OCI-LY7 (cell line): ENCODE data around the gene RAB11B. TPM values are rescaled to one million over a fixed set of nuclear protein-coding genes. Genes with fewer than 3 reads are reported as not detected.

Source experiments
- BruUV-seq: library from RNA; stranded (reverse); fragments of 400-500 nt; replicated peaks from 2 replicates; lab custom pipeline; 2021; lab: Mats Ljungman, UMichigan
- CTCF ChIA-PET: fragments of 300-600 bp; sonication (Branson Sonifier 250); formaldehyde crosslinking; loops from one replicate; lab custom pipeline; 2022; ENCODE audit warnings: antibody characterized with exemption; ENCODE audit not compliant: unreplicated experiment; lab: Charles Lee
- POLR2A ChIA-PET: fragments of 300-600 bp; sonication (Branson Sonifier 250); formaldehyde crosslinking; loops from one replicate; lab custom pipeline; 2022; ENCODE audit warnings: antibody characterized with exemption; lab: Charles Lee
- DNase-seq: peaks from one replicate; pipeline ENCODE4 v3.0.0-alpha.2; 2015; ENCODE audit warnings: low spot score
- H2AFZ ChIP-seq: fragments of 200-600 bp; sonication (generic), shearing (Covaris generic); 2 replicates; pipeline ENCODE4 v1.6.1; 2014; ENCODE audit warnings: mild to moderate bottlenecking, antibody characterized with exemption, low read length, moderate library complexity
- H3K27ac ChIP-seq: fragments of 200-600 bp; sonication (generic); 2 replicates; pipeline ENCODE4 v1.5.1; 2014; ENCODE audit warnings: mixed run types, low read depth, mild to moderate bottlenecking, moderate library complexity, low read length, inconsistent platforms; ENCODE audit not compliant: poor library complexity, severe bottlenecking
- H3K36me3 ChIP-seq: fragments of 200-600 bp; sonication (generic); 2 replicates; pipeline ENCODE4 v1.6.1; 2014; ENCODE audit warnings: mild to moderate bottlenecking, antibody characterized with exemption, low read length, moderate library complexity, mixed read lengths; ENCODE audit not compliant: insufficient read depth
- H3K4me1 ChIP-seq: fragments of 200-600 bp; sonication (generic); 2 replicates; pipeline ENCODE4 v1.5.1; 2014; ENCODE audit warnings: mild to moderate bottlenecking, low read length; ENCODE audit not compliant: insufficient read depth, poor library complexity, severe bottlenecking
- H3K4me2 ChIP-seq: fragments of 200-600 bp; sonication (generic); 2 replicates; pipeline ENCODE4 v1.6.1; 2014; ENCODE audit warnings: mild to moderate bottlenecking, low read length
- H3K4me3 ChIP-seq: fragments of 200-600 bp; sonication (generic); 2 replicates; pipeline ENCODE4 v1.5.1; 2014; ENCODE audit warnings: mild to moderate bottlenecking, low read depth, low read length; ENCODE audit not compliant: poor library complexity, severe bottlenecking
- H3K79me2 ChIP-seq: fragments of 200-600 bp; sonication (generic); 2 replicates; pipeline ENCODE4 v1.6.1; 2016; ENCODE audit warnings: low read depth, mild to moderate bottlenecking, low read length, moderate library complexity, mixed read lengths; ENCODE audit not compliant: insufficient read depth
- H3K9me2 ChIP-seq: fragments of 200-600 bp; sonication (generic); 2 replicates; pipeline ENCODE4 v1.6.1; 2016; ENCODE audit warnings: mild to moderate bottlenecking, low read length, mixed read lengths; ENCODE audit not compliant: insufficient read depth
- H3K9me3 ChIP-seq: fragments of 200-600 bp; sonication (generic); 2 replicates; pipeline ENCODE4 v1.6.1; 2014; ENCODE audit warnings: mild to moderate bottlenecking, mixed run types, low read length, mixed read lengths
- H4K20me1 ChIP-seq: fragments of 200-600 bp; sonication (generic); 2 replicates; pipeline ENCODE4 v1.6.1; 2014; ENCODE audit warnings: mild to moderate bottlenecking, antibody characterized with exemption, low read length, moderate library complexity, mixed read lengths; ENCODE audit not compliant: insufficient read depth
- CTCF ChIP-seq: fragments of 200-600 bp; sonication (generic); conservative IDR thresholded peaks from 2 replicates; pipeline ENCODE4 v1.5.1; 2014; ENCODE audit warnings: mild to moderate bottlenecking, antibody characterized with exemption, low read length, moderate library complexity, mixed read lengths
- EZH2phosphoT487 ChIP-seq: fragments of 200-600 bp; sonication (generic); IDR thresholded peaks from 2 replicates; pipeline ENCODE4 v1.6.1; 2018; ENCODE audit warnings: low read depth, borderline replicate concordance, mild to moderate bottlenecking, mixed run types, antibody characterized with exemption, low read length, moderate library complexity, mixed read lengths
- intact Hi-C: fragments of 100-400 bp; cut with micrococcal nuclease; formaldehyde crosslinking; loops from one replicate; pipeline ENCODE4 v1.10.0; 2022; ENCODE audit not compliant: unreplicated experiment
- total RNA-seq, 2 experiments: library from RNA; depleted of rRNA in 1 of 2; stranded (reverse); fragments of >200 nt in 1 of 2; shearing (Covaris generic) in 1 of 2; gene quantifications; 2 replicates each; pipeline ENCODE4 v1.2.3, GENCODE V29; 2014 to 2022

RAB11B gene
- total RNA-seq, 2 experiments from 2014 or later: 24.5 to 84.9 TPM

GRCh38 chr19:8393192-8393870 lies 3.2 kb downstream of the RAB11B start:
- H3K4me1 ChIP-seq: peaks cover 14% of the 10 kb centered on the region
- H3K4me3 ChIP-seq: no peak overlapping the region
- no peaks in the 10 kb centered on the region for H3K9me2 ChIP-seq
- TF ChIP-seq CTCF: no peak
- TF ChIP-seq EZH2phosphoT487: no peak
- H4K20me1 ChIP-seq: peaks cover 6% of the 10 kb centered on the region; the same call in 1 of the 2 replicates
- ChIA-PET POLR2A (no interaction called here), CTCF (no interaction called here)
- H2AFZ ChIP-seq: no peak overlapping the region
- DNase-seq: no peak
- H3K4me2 ChIP-seq: no peak overlapping the region
- BruUV-seq: no TSS peak
- no peak overlapping the region for H3K27ac ChIP-seq
- intact Hi-C loops: no loop called here
- H3K79me2 ChIP-seq: peaks cover 12% of the 10 kb centered on the region; the same call in 1 of the 2 replicates
- H3K36me3 ChIP-seq: no peaks in the 10 kb centered on the region
- H3K9me3 ChIP-seq: no peaks in the 10 kb centered on the region

GRCh38 chr19:8393871-8394250 lies 3.7 kb downstream of the RAB11B start:
- no peak for DNase-seq
- intact Hi-C loops: no loop called here
- H3K27ac ChIP-seq: no peak overlapping the region
- peaks cover 14% of the 10 kb centered on the region for H3K4me1 ChIP-seq
- no peaks in the 10 kb centered on the region for H3K36me3 ChIP-seq
- ChIA-PET POLR2A (no interaction called here), CTCF (no interaction called here)
- no peak overlapping the region for H3K4me3 ChIP-seq
- no peak overlapping the region for H3K4me2 ChIP-seq
- H2AFZ ChIP-seq: no peak overlapping the region
- H3K9me2 ChIP-seq: no peaks in the 10 kb centered on the region
- TF ChIP-seq EZH2phosphoT487 (no peak), CTCF (no peak)
- H3K9me3 ChIP-seq: no peaks in the 10 kb centered on the region
- no TSS peak for BruUV-seq
- peaks cover 6% of the 10 kb centered on the region; the same call in 1 of the 2 replicates for H4K20me1 ChIP-seq
- H3K79me2 ChIP-seq: peaks cover 12% of the 10 kb centered on the region; the same call in 1 of the 2 replicates

GRCh38 chr19:8395621-8396082 lies 5.5 kb downstream of the RAB11B start:
- intact Hi-C loops: loop anchor here (2.0 kb wide), 1 partner anchor 41 kb away; no protein-coding TSS in a partner anchor
- POLR2A ChIA-PET: no interaction called here
- Histone ChIP-seq H3K4me2 (no peak overlapping the region), H3K27ac (no peak overlapping the region), H3K9me3 (no peaks in the 10 kb centered on the region), H3K9me2 (no peaks in the 10 kb centered on the region), H3K79me2 (peaks cover 12% of the 10 kb centered on the region; the same call in 1 of the 2 replicates), H3K36me3 (no peaks in the 10 kb centered on the region), H4K20me1 (peaks cover 6% of the 10 kb centered on the region; the same call in 1 of the 2 replicates), H2AFZ (no peak overlapping the region), H3K4me1 (peaks cover 14% of the 10 kb centered on the region), H3K4me3 (no peak overlapping the region)
- no peak for DNase-seq
- CTCF ChIA-PET: interaction anchor here (0.5 kb wide), 1 partner anchor 15 kb away, joined by 3 read pairs; no protein-coding TSS in a partner anchor
- TF ChIP-seq CTCF (no peak), EZH2phosphoT487 (no peak)
- BruUV-seq: no TSS peak
